GM13976 (cell line): ENCODE measurements around the gene LAMC1.
A peak's percentile ranks its signal among the peaks of the same experiment; 100 is the strongest.

Experiments
- DNase-seq: peaks from one replicate; pipeline ENCODE4 v3.0.0; 2012; ENCODE audit warnings: low spot score
- CTCF ChIP-seq: IDR thresholded peaks from 2 replicates; pipeline ENCODE4 v1.5.1; 2012; ENCODE audit warnings: borderline replicate concordance, mild to moderate bottlenecking; ENCODE audit not compliant: insufficient read depth; ENCODE audit errors: extremely low read depth, missing control alignments, control extremely low read depth
- in situ Hi-C: fragments of 300-500 bp; cut with MboI; formaldehyde crosslinking; loops from one replicate; pipeline ENCODE4 v1.12.0; 2022; ENCODE audit warnings: low sequenced_read_pairs, mixed read lengths, inconsistent platforms; ENCODE audit not compliant: unreplicated experiment

The LAMC1 gene

GRCh38 chr1:183023146-183023600, at the start of gene LAMC1:
LAMC1 (plus strand) TSS chr1:183023420; CDS start chr1:183023717, 297 bp downstream.
- in situ Hi-C loops: no loop called here
- no peak for TF ChIP-seq CTCF
- DNase-seq: peak; percentile 87

GRCh38 chr1:182974506-182975191, 48.6 kb upstream of the LAMC1 start:
- TF ChIP-seq CTCF: no peak
- no peak for DNase-seq
- in situ Hi-C loops: loop anchor here (25.0 kb wide), 1 partner anchor 263 kb away; no protein-coding TSS in a partner anchor

GRCh38 chr1:182977480-182977879, 45.7 kb upstream of the LAMC1 start:
- in situ Hi-C loops: no loop called here

GRCh38 chr1:182978151-182978853, 44.9 kb upstream of the LAMC1 start:
- no peak for TF ChIP-seq CTCF
- in situ Hi-C loops: no loop called here
- no peak for DNase-seq

More at GRCh38 chr1:182977480-182977879, 45.7 kb upstream of the LAMC1 start:
- TF ChIP-seq CTCF: no peak
- DNase-seq: no peak

GRCh38 chr1:182984138-182984537, 39.1 kb upstream of the LAMC1 start:
- DNase-seq: no peak
- TF ChIP-seq CTCF: no peak
- in situ Hi-C loops: no loop called here

GRCh38 chr1:182984621-182985020, 38.6 kb upstream of the LAMC1 start:
- in situ Hi-C loops: no loop called here
- DNase-seq: no peak
- no peak for TF ChIP-seq CTCF
